Progenitor cell of endocrine pancreas (in vitro differentiated cells): Measurements from ENCODE around the gene MTCH1. TPM values are rescaled to one million over a fixed set of nuclear protein-coding genes. Genes with fewer than 3 reads are reported as not detected.

Experiments
- DNase-seq: peaks from one replicate; pipeline ENCODE4 v3.0.0; 2021; ENCODE audit warnings: low spot score; ENCODE audit not compliant: unreplicated experiment
- H3K27ac Mint-ChIP-seq: 2 replicates; pipeline ENCODE4 v1.8.0; 2021; ENCODE audit warnings: mild to moderate bottlenecking, moderate library complexity, mixed read lengths
- H3K27me3 Mint-ChIP-seq: 2 replicates; pipeline ENCODE4 v1.8.0; 2021; ENCODE audit warnings: mixed read lengths
- H3K36me3 Mint-ChIP-seq: 2 replicates; pipeline ENCODE4 v1.8.0; 2022; ENCODE audit warnings: mixed read lengths; ENCODE audit not compliant: insufficient read depth
- H3K4me1 Mint-ChIP-seq: 2 replicates; pipeline ENCODE4 v1.8.0; 2021; ENCODE audit warnings: low read depth, mixed read lengths
- H3K4me3 Mint-ChIP-seq: 2 replicates; pipeline ENCODE4 v1.8.0; 2021; ENCODE audit warnings: low read depth, mild to moderate bottlenecking, moderate library complexity, mixed read lengths
- H3K9me3 Mint-ChIP-seq: 2 replicates; pipeline ENCODE4 v1.8.0; 2021; ENCODE audit warnings: low read depth, mixed read lengths
- CTCF ChIP-seq: fragments of 200-600 bp; sonication (generic); IDR thresholded peaks from one replicate; pipeline ENCODE4 v1.5.0; 2021; ENCODE audit warnings: antibody characterized with exemption, mild to moderate bottlenecking; ENCODE audit not compliant: unreplicated experiment
- total RNA-seq: library from RNA; stranded (reverse); gene quantifications from 2 replicates; pipeline ENCODE4 v1.2.1, GENCODE V29; 2021

Gene MTCH1
- total RNA-seq, 1 donor from 2014 or later, result 145 TPM

GRCh38 chr6:36976931-36977330 is 9.1 kb downstream of the MTCH1 start:
- DNase-seq, result no peak
- Mint-ChIP-seq H3K9me3 (no peaks in the 10 kb centered on the region), H3K4me1 (peaks cover 6% of the 10 kb centered on the region), H3K4me3 (no peak overlapping the region), H3K36me3 (peaks cover 12% of the 10 kb centered on the region), H3K27me3 (no peaks in the 10 kb centered on the region), H3K27ac (peak overlapping the region; percentile 16)
- no peak for TF ChIP-seq CTCF

- no peaks in the 10 kb centered on the region for H3K27me3 Mint-ChIP-seq
- no peak overlapping the region for H3K27ac Mint-ChIP-seq
- TF ChIP-seq CTCF, result no peak
- no peaks in the 10 kb centered on the region for H3K9me3 Mint-ChIP-seq
- DNase-seq, result no peak
- H3K4me3 Mint-ChIP-seq, result no peak overlapping the region
- H3K4me1 Mint-ChIP-seq, result peaks cover 4% of the 10 kb centered on the region
- H3K36me3 Mint-ChIP-seq, result peaks cover 12% of the 10 kb centered on the region
Measured at GRCh38 chr6:36976509-36976908, 9.5 kb downstream of the MTCH1 start.

- peaks cover 13% of the 10 kb centered on the region for H3K36me3 Mint-ChIP-seq
- H3K9me3 Mint-ChIP-seq, result no peaks in the 10 kb centered on the region
- TF ChIP-seq CTCF, result no peak
- no peaks in the 10 kb centered on the region for H3K27me3 Mint-ChIP-seq
- DNase-seq, result no peak
- peaks cover 4% of the 10 kb centered on the region for H3K4me1 Mint-ChIP-seq
- H3K4me3 Mint-ChIP-seq, result no peak overlapping the region
- no peak overlapping the region for H3K27ac Mint-ChIP-seq
Measured at GRCh38 chr6:36976007-36976264, 10.1 kb downstream of the MTCH1 start.

- TF ChIP-seq CTCF, result no peak
- H3K27ac Mint-ChIP-seq, result no peak overlapping the region
- DNase-seq, result no peak
- no peaks in the 10 kb centered on the region for H3K27me3 Mint-ChIP-seq
- no peaks in the 10 kb centered on the region for H3K9me3 Mint-ChIP-seq
- H3K4me3 Mint-ChIP-seq, result no peak overlapping the region
- H3K36me3 Mint-ChIP-seq, result peaks cover 13% of the 10 kb centered on the region
- peaks cover 2% of the 10 kb centered on the region for H3K4me1 Mint-ChIP-seq
Measured at GRCh38 chr6:36975231-36976006, 10.6 kb downstream of the MTCH1 start.

GRCh38 chr6:36973647-36974046 is 12.3 kb downstream of the MTCH1 start:
- H3K27ac Mint-ChIP-seq, result no peak overlapping the region
- H3K4me3 Mint-ChIP-seq, result no peak overlapping the region
- H3K27me3 Mint-ChIP-seq, result no peaks in the 10 kb centered on the region
- H3K4me1 Mint-ChIP-seq, result no peaks in the 10 kb centered on the region
- peaks cover 19% of the 10 kb centered on the region for H3K36me3 Mint-ChIP-seq
- no peak for DNase-seq
- TF ChIP-seq CTCF, result no peak
- no peaks in the 10 kb centered on the region for H3K9me3 Mint-ChIP-seq
